Hepatocyte (in vitro differentiated cells): ENCODE data around the gene CCDC32. TPM values are rescaled to one million over a fixed set of nuclear protein-coding genes. Genes with fewer than 3 reads are reported as not detected.
A peak's percentile ranks its signal among the peaks of the same experiment; 100 is the strongest.

Experiments used
- DNase-seq: peaks from one replicate; pipeline ENCODE4 v3.0.0-alpha.2; 2016; ENCODE audit warnings: low spot score
- H2AFZ ChIP-seq: fragments of 200-600 bp; sonication (generic); 2 replicates; pipeline ENCODE4 v1.6.0; 2016; ENCODE audit warnings: antibody characterized with exemption, mild to moderate bottlenecking
- H3K27ac ChIP-seq: fragments of 200-600 bp; sonication (generic); 2 replicates; pipeline ENCODE4 v1.5.1; 2016; ENCODE audit warnings: mild to moderate bottlenecking
- H3K27me3 ChIP-seq: fragments of 200-600 bp; sonication (generic); 2 replicates; pipeline ENCODE4 v1.6.1; 2016
- H3K36me3 ChIP-seq: fragments of 200-600 bp; sonication (generic); replicated peaks from 2 replicates; pipeline ENCODE4 v1.5.1; 2016; ENCODE audit warnings: low read depth; ENCODE audit not compliant: insufficient read depth
- H3K4me1 ChIP-seq: fragments of 200-600 bp; sonication (generic); 2 replicates; pipeline ENCODE4 v1.5.1; 2016; ENCODE audit warnings: mild to moderate bottlenecking, moderate library complexity; ENCODE audit not compliant: insufficient read depth
- H3K4me2 ChIP-seq: fragments of 200-600 bp; sonication (generic); 2 replicates; pipeline ENCODE4 v1.6.0; 2016
- H3K4me3 ChIP-seq: fragments of 200-600 bp; sonication (generic); 2 replicates; pipeline ENCODE4 v1.5.1; 2016; ENCODE audit warnings: mild to moderate bottlenecking
- H3K79me2 ChIP-seq: fragments of 200-600 bp; sonication (generic); 2 replicates; pipeline ENCODE4 v1.6.0; 2017; ENCODE audit warnings: mild to moderate bottlenecking
- H3K9me2 ChIP-seq: fragments of 200-600 bp; sonication (generic); replicated peaks from 2 replicates; pipeline ENCODE4 v1.6.0; 2017; ENCODE audit warnings: mild to moderate bottlenecking; ENCODE audit not compliant: insufficient read depth
- H3K9me3 ChIP-seq: fragments of 200-600 bp; sonication (generic); 2 replicates; pipeline ENCODE4 v1.5.1; 2016; ENCODE audit warnings: low read depth, mild to moderate bottlenecking
- H4K20me1 ChIP-seq: fragments of 200-600 bp; sonication (generic); 2 replicates; pipeline ENCODE4 v1.6.0; 2016; ENCODE audit warnings: mild to moderate bottlenecking; ENCODE audit not compliant: insufficient read depth, poor library complexity, severe bottlenecking
- EZH2 ChIP-seq: fragments of 200-600 bp; sonication (generic); IDR thresholded peaks from 2 replicates; pipeline ENCODE4 v1.6.1; 2016; ENCODE audit warnings: antibody characterized with exemption, mild to moderate bottlenecking, borderline replicate concordance
- EZH2phosphoT487 ChIP-seq: fragments of 200-600 bp; sonication (generic); IDR thresholded peaks from one replicate; pipeline ENCODE4 v1.6.1; 2018; ENCODE audit warnings: antibody characterized with exemption, mild to moderate bottlenecking, low read depth, moderate library complexity; ENCODE audit not compliant: unreplicated experiment, severe bottlenecking
- WGBS: methylation state at CpG from one replicate; pipeline ENCODE4 v1.1.6; 2016; ENCODE audit warnings: low lambda C conversion rate; ENCODE audit errors: missing lambda C conversion rate; 5-methylcytosine and 5-hydroxymethylcytosine counted together
- polyA plus RNA-seq: library from polyadenylated mRNA; unstranded; fragments of >200 nt; fragmentation: Nextera tagmentation; extraction: Ambion mirVana; gene quantifications from 2 replicates; pipeline ENCODE4 v1.2.1, GENCODE V29; 2016
- total RNA-seq: library from RNA; depleted of rRNA; stranded (reverse); fragments of >200 nt; gene quantifications from 2 replicates; pipeline ENCODE4 v1.2.3, GENCODE V29; 2014
- TF ChIP-seq, protein P1 (sequence below): fragments of 200-600 bp; sonication (generic); IDR thresholded peaks from 2 replicates; pipeline ENCODE4 v1.5.1; 2016; ENCODE audit warnings: antibody characterized with exemption, mild to moderate bottlenecking; ENCODE audit not compliant: poor library complexity

The CCDC32 gene
- total and polyA plus RNA-seq, 2 experiments from 2014 or later, result 25.7 to 30.9 TPM

DNA sequence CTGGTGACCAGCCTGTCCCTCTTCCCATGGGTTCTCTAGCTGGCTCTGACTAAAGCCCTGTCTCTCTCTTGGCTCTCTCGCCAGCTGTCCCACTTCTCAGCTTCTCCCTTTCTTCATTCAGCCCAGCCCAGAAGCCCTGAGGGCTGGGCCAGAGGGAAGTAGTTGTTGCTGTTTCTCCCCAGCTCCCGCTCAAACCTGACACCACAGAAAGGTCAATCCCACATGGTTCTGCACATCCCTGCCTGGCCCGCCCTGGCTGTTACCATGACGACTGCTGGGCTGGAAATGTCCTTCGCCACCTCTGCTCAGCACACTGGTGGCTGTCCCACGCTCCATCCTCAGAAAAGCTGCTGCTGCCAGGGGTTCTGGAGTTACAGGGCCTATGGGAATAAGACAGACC is 25.9 kb downstream of the CCDC32 start:
- Histone ChIP-seq H3K9me3 (no peaks in the 10 kb centered on the region), H3K27ac (no peak overlapping the region), H3K27me3 (no peaks in the 10 kb centered on the region), H3K4me2 (no peak overlapping the region), H4K20me1 (no peaks in the 10 kb centered on the region), H3K9me2 (no peaks in the 10 kb centered on the region), H3K36me3 (no peaks in the 10 kb centered on the region), H3K4me3 (no peak overlapping the region), H3K4me1 (peaks cover 3% of the 10 kb centered on the region), H3K79me2 (no peaks in the 10 kb centered on the region), H2AFZ (no peak overlapping the region)
- WGBS, result 83% methylated on average over 6 of the region's 6 CpGs
- TF ChIP-seq EZH2 (no peak), EZH2phosphoT487 (no peak)
- TF ChIP-seq, protein P1, sequence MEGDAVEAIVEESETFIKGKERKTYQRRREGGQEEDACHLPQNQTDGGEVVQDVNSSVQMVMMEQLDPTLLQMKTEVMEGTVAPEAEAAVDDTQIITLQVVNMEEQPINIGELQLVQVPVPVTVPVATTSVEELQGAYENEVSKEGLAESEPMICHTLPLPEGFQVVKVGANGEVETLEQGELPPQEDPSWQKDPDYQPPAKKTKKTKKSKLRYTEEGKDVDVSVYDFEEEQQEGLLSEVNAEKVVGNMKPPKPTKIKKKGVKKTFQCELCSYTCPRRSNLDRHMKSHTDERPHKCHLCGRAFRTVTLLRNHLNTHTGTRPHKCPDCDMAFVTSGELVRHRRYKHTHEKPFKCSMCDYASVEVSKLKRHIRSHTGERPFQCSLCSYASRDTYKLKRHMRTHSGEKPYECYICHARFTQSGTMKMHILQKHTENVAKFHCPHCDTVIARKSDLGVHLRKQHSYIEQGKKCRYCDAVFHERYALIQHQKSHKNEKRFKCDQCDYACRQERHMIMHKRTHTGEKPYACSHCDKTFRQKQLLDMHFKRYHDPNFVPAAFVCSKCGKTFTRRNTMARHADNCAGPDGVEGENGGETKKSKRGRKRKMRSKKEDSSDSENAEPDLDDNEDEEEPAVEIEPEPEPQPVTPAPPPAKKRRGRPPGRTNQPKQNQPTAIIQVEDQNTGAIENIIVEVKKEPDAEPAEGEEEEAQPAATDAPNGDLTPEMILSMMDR, result no peak
- DNase-seq, result no peak

DNA sequence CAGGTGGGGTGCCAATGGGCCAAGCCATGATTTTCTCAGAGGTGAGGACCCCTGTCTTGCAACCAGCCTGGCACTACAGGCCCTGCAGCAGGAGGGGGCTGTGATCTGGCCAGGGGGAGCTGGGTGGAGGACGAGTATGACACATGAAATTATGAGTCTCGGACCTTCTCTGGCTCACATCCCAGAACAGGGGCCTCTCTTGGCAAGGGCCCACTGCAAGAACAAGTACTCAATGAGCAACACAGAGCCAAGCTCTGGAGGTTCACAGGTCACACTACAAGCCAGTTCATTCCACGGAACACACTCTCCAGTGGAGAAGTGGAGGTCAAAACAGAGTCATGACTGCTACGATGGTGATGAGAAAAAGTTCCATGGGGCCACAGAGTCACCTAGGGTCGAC is 28.3 kb downstream of the CCDC32 start:
- Histone ChIP-seq H3K4me1 (peaks cover 3% of the 10 kb centered on the region), H3K9me2 (no peaks in the 10 kb centered on the region), H3K27ac (peak overlapping the region; percentile 53), H3K4me3 (no peak overlapping the region), H3K4me2 (no peak overlapping the region), H2AFZ (no peak overlapping the region), H3K79me2 (no peaks in the 10 kb centered on the region), H3K27me3 (no peaks in the 10 kb centered on the region), H4K20me1 (no peaks in the 10 kb centered on the region), H3K9me3 (no peaks in the 10 kb centered on the region), H3K36me3 (no peaks in the 10 kb centered on the region)
- 81% methylated on average over 5 of the region's 5 CpGs for WGBS
- TF ChIP-seq EZH2 (no peak), EZH2phosphoT487 (no peak)
- TF ChIP-seq, protein P1, result no peak
- DNase-seq, result peak; percentile 47

DNA sequence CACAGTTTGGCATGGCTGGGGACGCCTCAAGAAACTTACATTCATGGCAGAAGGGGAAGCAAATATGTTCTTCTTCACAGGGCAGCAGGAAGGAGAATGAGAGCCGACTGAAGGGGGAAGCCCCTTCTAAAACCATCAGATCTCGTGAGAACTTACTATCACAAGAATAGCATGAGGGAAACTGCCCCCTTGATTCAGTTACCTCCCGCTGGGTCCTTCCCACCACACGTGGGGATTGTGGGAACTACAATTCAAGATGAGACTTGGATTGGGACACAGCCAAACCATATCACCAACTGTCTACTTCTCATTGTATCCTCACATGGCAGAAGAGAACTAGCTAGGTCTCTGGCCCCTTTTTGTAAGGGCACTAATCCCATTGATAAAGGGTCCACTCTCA is 30.5 kb downstream of the CCDC32 start:
- peaks cover 3% of the 10 kb centered on the region for H3K4me1 ChIP-seq
- H2AFZ ChIP-seq, result no peak overlapping the region
- no peaks in the 10 kb centered on the region for H3K27me3 ChIP-seq
- WGBS, result 77% methylated on average over 5 of the region's 5 CpGs
- no peak for DNase-seq
- no peak overlapping the region for H3K27ac ChIP-seq
- no peaks in the 10 kb centered on the region for H4K20me1 ChIP-seq
- H3K4me2 ChIP-seq, result no peak overlapping the region
- H3K4me3 ChIP-seq, result no peak overlapping the region
- H3K79me2 ChIP-seq, result no peaks in the 10 kb centered on the region
- H3K9me3 ChIP-seq, result no peaks in the 10 kb centered on the region
- H3K36me3 ChIP-seq, result no peaks in the 10 kb centered on the region
- TF ChIP-seq, protein P1, result no peak
- no peak for TF ChIP-seq EZH2
- no peak for TF ChIP-seq EZH2phosphoT487
- no peaks in the 10 kb centered on the region for H3K9me2 ChIP-seq

DNA sequence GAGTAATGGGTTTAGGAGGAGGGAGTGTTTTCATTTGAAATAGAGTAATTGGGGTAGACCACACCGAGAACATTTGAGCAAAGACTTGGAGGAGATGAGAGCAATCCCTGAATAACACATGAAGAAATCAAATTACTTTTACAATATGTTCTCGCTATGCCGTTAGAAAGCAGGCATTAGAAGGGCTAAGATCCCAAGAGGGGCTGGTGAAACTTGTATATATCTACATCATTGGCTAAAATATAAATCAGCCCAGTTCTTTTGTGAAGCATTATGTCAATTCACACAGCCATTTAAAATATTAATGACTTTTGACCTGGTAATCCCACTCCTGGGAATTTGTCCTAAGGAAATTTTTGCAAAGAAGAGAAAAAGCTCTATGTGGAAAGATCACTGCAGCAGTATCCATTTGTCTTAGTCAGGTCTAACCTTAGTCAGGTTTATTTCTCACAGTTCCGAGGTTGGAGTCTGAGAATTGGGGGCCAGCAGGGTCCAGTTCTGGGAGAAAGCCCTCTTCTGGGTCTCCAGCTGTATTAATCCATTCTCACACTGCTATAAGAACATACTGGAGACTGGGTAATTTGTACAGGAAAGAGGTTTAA is 31.0 kb downstream of the CCDC32 start:
- Histone ChIP-seq H2AFZ (no peak overlapping the region), H3K27ac (no peak overlapping the region), H3K27me3 (no peaks in the 10 kb centered on the region), H3K9me2 (no peaks in the 10 kb centered on the region), H4K20me1 (no peaks in the 10 kb centered on the region), H3K9me3 (no peaks in the 10 kb centered on the region), H3K79me2 (no peaks in the 10 kb centered on the region), H3K36me3 (no peaks in the 10 kb centered on the region), H3K4me2 (no peak overlapping the region), H3K4me3 (no peak overlapping the region), H3K4me1 (peaks cover 3% of the 10 kb centered on the region)
- TF ChIP-seq EZH2 (no peak), EZH2phosphoT487 (no peak)
- TF ChIP-seq, protein P1, result no peak
- 92% methylated on average over 4 of the region's 4 CpGs for WGBS
- DNase-seq, result no peak
